HG03521 (cell line): ENCODE measurements around the gene PCDHGA3.
A peak's percentile ranks its signal among the peaks of the same experiment; 100 is the strongest.
"Not testable (repeated sequence)": the region's sequence is repeated elsewhere in the genome, so short reads cannot be mapped to it uniquely, and the experiment has no call there.

Source experiments
- ATAC-seq: cut with Tn5 transposase; IDR thresholded peaks from one replicate; pipeline ENCODE4 v1.9.1; 2021; ENCODE audit warnings: mild to moderate bottlenecking, moderate library complexity; ENCODE audit not compliant: unreplicated experiment

PCDHGA3 gene

GRCh38 chr5:141343242-141343952 lies at the start of gene PCDHGA3:
Gene PCDHGA3 (plus strand): TSS chr5:141343829. CDS start chr5:141344034, 205 bp downstream.
- no peak for ATAC-seq

GRCh38 chr5:141298376-141298775 lies 45.3 kb upstream of the PCDHGA3 start:
- ATAC-seq, result no peak

- no peak for ATAC-seq
Observed at GRCh38 chr5:141303756-141304155, 39.9 kb upstream of the PCDHGA3 start, which contains the start of gene SLC25A2. Gene SLC25A2 (minus strand): TSS chr5:141304049. CDS start chr5:141303865, 184 bp downstream.

- ATAC-seq, result no peak
Observed at GRCh38 chr5:141306630-141307029, 37.0 kb upstream of the PCDHGA3 start.

GRCh38 chr5:141313711-141314110 lies 29.9 kb upstream of the PCDHGA3 start:
- ATAC-seq, result no peak

GRCh38 chr5:141316963-141317362 lies 26.7 kb upstream of the PCDHGA3 start:
- ATAC-seq, result not testable (repeated sequence)

GRCh38 chr5:141319202-141319601 lies 24.4 kb upstream of the PCDHGA3 start:
- ATAC-seq, result no peak

GRCh38 chr5:141319699-141320098 lies 23.9 kb upstream of the PCDHGA3 start:
- ATAC-seq, result no peak

GRCh38 chr5:141320225-141321169 lies 23.1 kb upstream of the PCDHGA3 start, which contains the start of gene TAF7:
Gene TAF7 (minus strand): TSS chr5:141320784. CDS start chr5:141320044, 740 bp downstream.
- ATAC-seq, result peak; percentile 88

- no peak for ATAC-seq
Observed at GRCh38 chr5:141322261-141322660, 21.4 kb upstream of the PCDHGA3 start.

GRCh38 chr5:141326088-141326854 lies 17.4 kb upstream of the PCDHGA3 start:
- ATAC-seq, result peak; percentile 84

- ATAC-seq, result no peak
Observed at GRCh38 chr5:141328231-141328630, 15.4 kb upstream of the PCDHGA3 start.

- ATAC-seq, result no peak
Observed at GRCh38 chr5:141330299-141331080, 13.1 kb upstream of the PCDHGA3 start, which contains the start of gene PCDHGA1. Gene PCDHGA1 (plus strand): TSS chr5:141330514.

GRCh38 chr5:141332571-141332970 lies 11.1 kb upstream of the PCDHGA3 start:
- ATAC-seq, result not testable (repeated sequence)

GRCh38 chr5:141338538-141339306 lies 4.9 kb upstream of the PCDHGA3 start, which contains the start of gene PCDHGA2:
Gene PCDHGA2 (plus strand): TSS chr5:141338760.
- no peak for ATAC-seq

- not testable (repeated sequence) for ATAC-seq
Observed at GRCh38 chr5:141340781-141341354, 2.8 kb upstream of the PCDHGA3 start.

- no peak for ATAC-seq
Observed at GRCh38 chr5:141342773-141343172, 856 bp upstream of the PCDHGA3 start.

GRCh38 chr5:141343953-141344463 lies 379 bp downstream of the PCDHGA3 start:
- ATAC-seq, result no peak
